Naive B cell (primary cell): ENCODE data around the gene SORCS2. TPM values are rescaled to one million over a fixed set of nuclear protein-coding genes. Genes with fewer than 3 reads are reported as not detected.

Source experiments
- ATAC-seq, 2 donors: fragments of 150-1000 bp; cut with Tn5 transposase; 2 replicates each; pipeline ENCODE4 v1.10.0; 2021; ENCODE audit warnings: low read depth in 2 of 2, mild to moderate bottlenecking in 2 of 2, moderate library complexity in 2 of 2
- DNase-seq: peaks from one replicate; pipeline ENCODE4 v3.0.0; 2022
- H3K27ac Mint-ChIP-seq, 6 donors: one replicate each; pipeline ENCODE4 v1.8.0; 2020 to 2022; ENCODE audit warnings: mild to moderate bottlenecking in 6 of 6, mixed read lengths in 6 of 6, moderate library complexity in 5 of 6, inconsistent platforms in 2 of 6
- H3K27me3 Mint-ChIP-seq, 3 donors: one replicate each; pipeline ENCODE4 v1.8.0; 2021 to 2022; ENCODE audit warnings: mixed read lengths in 3 of 3, mild to moderate bottlenecking in 1 of 3
- H3K36me3 Mint-ChIP-seq, 2 donors: one replicate each; pipeline ENCODE4 v1.8.0; 2020 to 2022; ENCODE audit warnings: mixed read lengths in 2 of 2, inconsistent platforms in 1 of 2, mild to moderate bottlenecking in 1 of 2
- H3K4me1 Mint-ChIP-seq, 3 donors: one replicate each; pipeline ENCODE4 v1.8.0; 2020 to 2022; ENCODE audit warnings: mixed read lengths in 3 of 3, inconsistent platforms in 1 of 3, mild to moderate bottlenecking in 1 of 3, moderate library complexity in 1 of 3
- H3K4me3 Mint-ChIP-seq, 8 donors: one replicate each; pipeline ENCODE4 v1.8.0; 2020 to 2022; ENCODE audit warnings: mild to moderate bottlenecking in 8 of 8, mixed read lengths in 8 of 8, moderate library complexity in 8 of 8, inconsistent platforms in 2 of 8
- H3K9me3 Mint-ChIP-seq, 7 donors: one replicate each; pipeline ENCODE4 v1.8.0; 2020 to 2022; ENCODE audit warnings: mixed read lengths in 7 of 7, mild to moderate bottlenecking in 5 of 7, inconsistent platforms in 2 of 7, moderate library complexity in 1 of 7
- polyA plus RNA-seq, 6 donors: library from polyadenylated mRNA; unstranded; fragments of 300-500 nt; fragmentation: Illumina TruSeq; gene quantifications; one replicate each; pipeline ENCODE4 v1.2.3, GENCODE V29; 2021; ENCODE audit warnings: low read depth in 6 of 6

Gene SORCS2
- polyA plus RNA-seq, 6 donors from 2014 or later: not detected

DNA sequence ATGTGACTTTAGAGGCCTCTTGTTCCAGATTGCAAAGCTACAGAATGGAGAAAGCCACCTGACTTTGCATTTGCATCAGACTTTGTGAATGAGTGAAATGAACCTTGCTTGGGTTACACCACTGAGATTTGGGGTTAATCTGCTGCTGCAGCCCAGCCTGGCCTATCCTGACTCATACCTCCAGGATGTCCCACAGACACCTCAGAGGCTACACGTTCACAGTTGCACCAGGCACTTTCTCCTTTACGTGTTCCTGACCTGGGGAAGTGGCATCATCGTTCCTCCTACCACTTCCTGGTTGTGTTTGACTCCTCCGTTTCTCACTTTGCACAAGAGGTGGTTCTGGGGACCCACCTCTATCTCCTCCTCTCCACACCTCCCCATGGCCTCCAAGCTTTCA, 9.2 kb upstream of the SORCS2 start:
- Mint-ChIP-seq H3K27ac (no peak overlapping the region), H3K36me3 (peaks cover 6 to 9% of the 10 kb centered on the region in 2 donors), H3K9me3 (peaks cover 7 to 17% (median 16%) of the 10 kb centered on the region in 7 donors), H3K4me1 (peaks cover 0 to 4% (median 0%) of the 10 kb centered on the region in 3 donors), H3K4me3 (no peak overlapping the region), H3K27me3 (peaks cover 14 to 39% (median 17%) of the 10 kb centered on the region in 3 donors)
- no peak for DNase-seq
- no peak for ATAC-seq

DNA sequence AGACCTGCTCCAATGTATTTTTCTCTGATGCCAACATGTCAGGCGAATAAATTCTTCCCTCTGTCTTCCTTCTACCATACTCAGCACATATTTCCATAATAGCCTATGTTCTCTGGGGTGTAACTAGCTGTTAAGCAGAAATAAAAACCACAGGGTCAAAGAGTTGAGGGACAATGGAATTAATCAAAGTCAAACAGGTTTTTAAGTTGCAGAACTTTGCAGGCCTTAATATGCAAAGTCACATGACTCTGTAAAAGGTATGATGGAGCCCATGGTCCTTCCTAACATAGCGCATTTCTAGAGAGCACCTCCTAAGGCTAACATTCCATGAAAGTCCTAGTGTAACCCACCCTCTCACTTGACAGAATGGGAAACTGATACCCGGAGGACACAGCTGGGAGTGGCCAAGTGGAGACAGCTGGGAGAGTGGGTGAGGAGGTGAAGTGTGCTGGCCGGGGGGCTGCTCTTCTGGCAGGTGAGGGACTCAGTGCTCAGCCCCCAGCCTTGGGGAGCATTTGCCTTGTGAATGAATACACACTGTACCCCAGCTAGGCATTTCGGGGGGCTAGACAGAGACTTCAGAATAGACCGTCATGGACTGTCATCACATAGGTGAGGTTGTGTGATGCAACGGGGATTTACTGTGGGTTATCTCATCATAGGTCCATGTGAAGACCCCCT, 8.4 kb upstream of the SORCS2 start:
- peaks cover 6 to 9% of the 10 kb centered on the region in 2 donors for H3K36me3 Mint-ChIP-seq
- peak overlapping the region in 1 of 6 donors; percentile 6 for H3K27ac Mint-ChIP-seq
- peaks cover 7 to 17% (median 14%) of the 10 kb centered on the region in 7 donors for H3K9me3 Mint-ChIP-seq
- peaks cover 19 to 47% (median 21%) of the 10 kb centered on the region in 3 donors for H3K27me3 Mint-ChIP-seq
- peaks cover 0 to 5% (median 0%) of the 10 kb centered on the region in 3 donors for H3K4me1 Mint-ChIP-seq
- ATAC-seq (no peak), DNase-seq (no peak)
- no peak overlapping the region for H3K4me3 Mint-ChIP-seq

DNA sequence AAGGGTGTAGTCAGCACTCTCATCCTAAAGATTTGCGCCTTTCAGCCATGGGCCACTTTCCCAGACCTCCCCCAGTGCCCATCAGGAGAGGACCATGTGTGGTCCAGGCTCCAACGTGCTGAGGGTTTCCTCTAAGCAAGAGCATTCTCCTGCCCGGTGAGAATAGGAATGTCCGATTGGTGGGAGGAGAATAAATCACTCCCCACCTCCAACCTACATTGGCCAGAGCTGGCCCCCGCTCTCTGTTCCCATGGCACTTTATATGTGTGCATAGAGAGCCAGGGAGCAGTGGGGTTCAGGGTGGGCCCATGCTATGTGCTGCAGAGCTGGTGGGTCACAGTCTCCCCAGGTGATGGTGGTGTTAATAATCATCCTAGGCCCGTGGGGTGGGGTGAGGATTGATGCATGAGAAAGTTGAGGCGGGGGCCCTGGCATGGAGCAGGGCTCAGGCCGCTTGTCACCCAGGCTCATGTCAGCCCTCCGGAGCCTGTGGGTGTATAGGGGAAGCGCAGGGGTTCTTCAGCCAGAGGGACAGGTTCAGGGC, 6.8 kb upstream of the SORCS2 start:
- H3K4me3 Mint-ChIP-seq: no peak overlapping the region
- no peak overlapping the region for H3K27ac Mint-ChIP-seq
- ATAC-seq (no peak), DNase-seq (no peak)
- peaks cover 0 to 9% (median 0%) of the 10 kb centered on the region in 3 donors for H3K4me1 Mint-ChIP-seq
- peaks cover 26 to 63% (median 36%) of the 10 kb centered on the region in 3 donors for H3K27me3 Mint-ChIP-seq
- H3K9me3 Mint-ChIP-seq: peaks cover 0 to 11% (median 3%) of the 10 kb centered on the region in 7 donors
- H3K36me3 Mint-ChIP-seq: no peaks in the 10 kb centered on the region

DNA sequence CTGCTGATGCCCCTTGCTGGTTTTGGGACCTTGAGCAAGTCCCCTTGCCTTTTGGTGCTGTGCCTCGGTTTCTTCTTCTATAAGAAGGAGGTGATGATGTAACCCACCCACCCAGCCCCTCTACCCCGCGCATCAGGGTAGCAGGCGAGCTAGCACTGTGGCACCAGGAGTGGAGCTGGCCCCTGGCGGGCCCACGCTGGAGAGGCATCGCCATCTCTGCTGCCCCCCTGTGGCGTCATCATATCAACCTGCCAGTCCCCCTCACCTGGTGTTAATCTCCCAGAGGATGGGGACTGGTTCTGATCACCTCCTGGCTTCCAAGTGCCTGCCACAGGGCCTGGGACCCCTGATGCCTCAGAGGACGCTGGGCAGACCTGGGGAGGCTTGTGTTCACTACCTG, 6.3 kb upstream of the SORCS2 start:
- DNase-seq: no peak
- peaks cover 0 to 11% (median 3%) of the 10 kb centered on the region in 7 donors for H3K9me3 Mint-ChIP-seq
- H3K4me3 Mint-ChIP-seq: no peak overlapping the region
- ATAC-seq: no peak
- peaks cover 26 to 66% (median 41%) of the 10 kb centered on the region in 3 donors for H3K27me3 Mint-ChIP-seq
- no peaks in the 10 kb centered on the region for H3K36me3 Mint-ChIP-seq
- peaks cover 0 to 9% (median 0%) of the 10 kb centered on the region in 3 donors for H3K4me1 Mint-ChIP-seq
- no peak overlapping the region for H3K27ac Mint-ChIP-seq

DNA sequence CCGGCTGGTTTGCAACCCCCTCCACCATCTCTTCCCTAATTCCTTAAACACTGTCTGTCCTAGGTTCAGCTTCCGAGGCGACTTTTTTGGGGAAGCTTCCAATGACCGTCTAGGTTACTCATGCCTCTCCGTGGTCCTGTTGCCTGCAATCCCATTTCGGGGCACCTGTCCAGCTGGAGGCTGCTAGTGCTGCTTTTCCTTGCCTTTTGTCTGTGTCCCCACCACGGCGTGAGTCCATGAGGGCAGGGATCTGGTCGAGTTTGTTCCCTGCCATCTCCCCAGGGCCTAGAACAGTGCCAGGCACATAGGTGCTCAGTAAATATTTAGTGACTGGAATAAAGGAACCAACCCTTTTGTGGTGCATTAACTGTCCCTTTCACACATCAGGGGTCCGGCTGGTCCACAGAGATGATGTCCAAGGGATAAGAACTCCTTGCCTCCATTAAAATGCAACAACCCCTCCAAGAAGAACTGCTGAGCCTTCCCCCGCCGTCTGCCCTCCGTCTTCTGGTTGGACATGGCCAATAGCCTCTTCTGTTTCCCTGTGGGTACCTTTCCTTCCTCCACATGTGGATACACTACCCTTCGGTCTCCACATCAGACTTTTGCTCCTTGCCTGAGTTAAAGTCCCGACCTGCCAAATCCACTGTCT, 5.7 kb upstream of the SORCS2 start:
- Mint-ChIP-seq H3K9me3 (peaks cover 0 to 11% (median 1%) of the 10 kb centered on the region in 7 donors), H3K4me3 (no peak overlapping the region), H3K27ac (peak overlapping the region in 1 of 6 donors; percentile 10), H3K27me3 (peaks cover 26 to 62% (median 46%) of the 10 kb centered on the region in 3 donors), H3K36me3 (no peaks in the 10 kb centered on the region), H3K4me1 (peaks cover 0 to 9% (median 0%) of the 10 kb centered on the region in 3 donors)
- no peak for ATAC-seq
- no peak for DNase-seq

DNA sequence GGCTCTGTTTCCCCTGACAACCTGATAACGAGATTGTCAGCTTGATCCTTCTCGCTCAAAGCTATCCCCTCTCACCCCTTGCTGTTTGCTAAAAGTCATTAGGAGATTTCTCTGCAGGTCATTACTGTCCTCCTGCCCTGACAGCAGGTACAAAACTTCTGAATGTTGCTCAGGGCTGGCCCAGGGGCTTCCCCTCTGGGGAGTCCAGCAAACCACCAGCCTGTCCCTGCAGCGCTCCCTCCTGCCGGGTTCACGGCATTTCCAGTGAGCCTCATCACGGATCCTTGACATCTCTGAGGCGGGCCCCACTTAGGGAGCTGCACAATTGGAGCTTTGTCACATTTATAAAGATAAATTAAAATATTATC, 5.2 kb upstream of the SORCS2 start:
- peaks cover 0 to 11% (median 0%) of the 10 kb centered on the region in 7 donors for H3K9me3 Mint-ChIP-seq
- H3K27ac Mint-ChIP-seq: no peak overlapping the region
- no peaks in the 10 kb centered on the region for H3K36me3 Mint-ChIP-seq
- ATAC-seq (no peak), DNase-seq (no peak)
- H3K4me3 Mint-ChIP-seq: no peak overlapping the region
- H3K4me1 Mint-ChIP-seq: peaks cover 0 to 9% (median 1%) of the 10 kb centered on the region in 3 donors
- peaks cover 26 to 63% (median 51%) of the 10 kb centered on the region in 3 donors for H3K27me3 Mint-ChIP-seq

DNA sequence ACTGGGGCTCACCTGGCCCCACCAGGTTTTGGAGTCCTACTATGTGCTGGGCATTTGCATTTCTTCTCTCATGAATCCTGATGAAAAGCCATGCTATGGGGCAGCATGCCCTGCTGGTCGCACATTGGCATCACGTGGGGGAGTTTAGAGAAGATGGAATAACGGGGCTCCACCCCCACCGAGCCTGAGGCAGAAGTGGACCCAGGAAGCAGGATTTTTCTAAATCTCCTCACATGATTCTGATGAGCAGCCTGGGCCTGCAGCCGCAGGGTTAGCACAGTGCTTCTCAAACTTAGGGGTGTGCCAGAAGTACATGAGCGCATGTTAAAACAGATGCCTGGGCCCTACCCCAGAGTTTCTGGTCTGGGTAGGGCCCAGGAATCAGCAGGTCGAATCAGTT, 4.6 kb upstream of the SORCS2 start:
- no peaks in the 10 kb centered on the region for H3K36me3 Mint-ChIP-seq

DNA sequence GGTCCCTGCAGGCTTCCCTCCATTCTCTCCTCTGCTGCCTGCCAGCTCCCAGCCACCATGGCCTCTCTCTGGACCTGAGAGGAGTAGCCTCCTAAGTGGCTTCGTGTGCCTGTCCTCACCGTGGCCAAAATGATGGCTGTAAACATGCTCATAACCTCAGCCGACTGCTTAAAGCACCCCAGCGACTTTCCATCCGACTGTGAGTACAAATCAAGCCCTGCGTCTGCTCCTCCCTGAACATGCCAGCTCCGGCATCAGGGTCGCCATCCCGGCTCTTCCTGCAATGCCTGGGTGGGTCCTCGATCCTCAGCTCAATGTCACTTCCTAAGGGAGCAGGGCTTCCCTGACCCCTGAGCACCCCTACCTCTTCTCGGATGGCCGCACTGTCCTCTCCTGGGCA, 3.3 kb upstream of the SORCS2 start:
- no peaks in the 10 kb centered on the region for H3K9me3 Mint-ChIP-seq
- H3K36me3 Mint-ChIP-seq: no peaks in the 10 kb centered on the region
- no peak overlapping the region for H3K27ac Mint-ChIP-seq
- no peak for DNase-seq
- no peak overlapping the region for H3K4me3 Mint-ChIP-seq
- peaks cover 20 to 63% (median 52%) of the 10 kb centered on the region in 3 donors for H3K27me3 Mint-ChIP-seq
- ATAC-seq: no peak
- peaks cover 0 to 5% (median 2%) of the 10 kb centered on the region in 3 donors for H3K4me1 Mint-ChIP-seq

More for the DNA sequence above, 4.6 kb upstream of the SORCS2 start:
- H3K27me3 Mint-ChIP-seq: peaks cover 26 to 64% (median 53%) of the 10 kb centered on the region in 3 donors
- no peak for DNase-seq
- H3K27ac Mint-ChIP-seq: peak overlapping the region in 1 of 6 donors; percentile 61
- peaks cover 0 to 9% (median 1%) of the 10 kb centered on the region in 3 donors for H3K4me1 Mint-ChIP-seq
- H3K9me3 Mint-ChIP-seq: peaks cover 0 to 11% (median 0%) of the 10 kb centered on the region in 7 donors
- no peak for ATAC-seq
- no peak overlapping the region for H3K4me3 Mint-ChIP-seq

DNA sequence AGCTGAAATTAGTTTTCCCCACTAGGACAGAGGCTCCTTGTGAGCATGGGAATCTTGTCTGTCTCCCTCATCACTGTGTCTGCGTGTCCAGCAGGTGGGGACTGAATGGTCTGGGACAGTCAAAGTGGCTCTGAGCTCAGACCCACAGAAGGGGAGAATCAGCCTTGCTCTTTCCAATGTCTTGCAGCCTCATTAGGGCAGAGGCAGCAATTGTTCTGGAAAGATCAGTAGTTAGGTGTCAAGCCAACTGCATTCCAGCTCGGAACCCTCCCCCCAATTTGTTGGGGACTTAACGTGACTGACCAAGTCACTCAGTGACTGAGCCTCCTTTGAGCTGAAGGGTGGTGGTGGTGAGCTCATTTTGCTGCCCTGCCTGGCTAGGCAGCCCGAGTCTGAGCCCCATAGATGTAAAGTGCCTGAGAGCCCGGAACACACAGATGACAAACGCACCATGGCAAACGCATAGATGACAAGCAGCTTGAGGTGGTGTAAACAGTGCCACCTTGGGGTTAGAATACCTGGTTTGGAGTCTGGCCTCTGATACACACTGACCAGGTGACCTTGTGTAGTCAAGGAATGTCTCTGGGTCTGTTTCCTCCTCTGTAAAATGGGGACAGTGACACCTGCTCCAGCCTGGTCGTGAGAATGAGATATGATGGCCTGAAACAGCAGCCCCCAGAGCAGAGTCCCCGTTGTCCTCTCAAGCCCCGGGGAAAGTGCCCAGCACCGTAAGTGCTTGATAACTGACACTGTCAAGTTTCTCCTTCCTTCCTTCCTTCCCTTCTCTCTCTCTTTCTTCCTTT, 2.7 kb upstream of the SORCS2 start:
- H3K4me1 Mint-ChIP-seq: peaks cover 0 to 5% (median 5%) of the 10 kb centered on the region in 3 donors
- no peak overlapping the region for H3K27ac Mint-ChIP-seq
- H3K36me3 Mint-ChIP-seq: no peaks in the 10 kb centered on the region
- ATAC-seq (no peak), DNase-seq (no peak)
- no peak overlapping the region for H3K4me3 Mint-ChIP-seq
- H3K27me3 Mint-ChIP-seq: peaks cover 20 to 69% (median 58%) of the 10 kb centered on the region in 3 donors
- no peaks in the 10 kb centered on the region for H3K9me3 Mint-ChIP-seq

DNA sequence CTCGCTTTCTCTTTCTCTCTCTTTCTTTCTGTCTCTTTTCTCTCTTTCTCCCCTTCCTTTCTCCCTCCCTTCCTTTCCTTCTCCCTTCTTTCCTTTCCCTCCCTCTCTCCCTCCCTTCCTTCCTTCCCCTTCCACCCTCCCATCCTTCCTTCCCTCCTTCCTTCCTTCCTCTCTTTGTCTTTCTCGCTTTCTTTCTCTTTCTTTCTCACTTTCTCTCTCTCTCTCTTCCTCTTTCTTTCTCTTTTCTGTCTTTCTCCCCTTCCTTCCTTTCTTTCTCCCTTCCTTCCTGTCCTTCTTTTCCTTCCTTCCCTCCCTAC, 2.1 kb upstream of the SORCS2 start:
- peak overlapping the region in 1 of 8 donors; percentile 19 for H3K4me3 Mint-ChIP-seq
- no peak overlapping the region for H3K27ac Mint-ChIP-seq
- no peaks in the 10 kb centered on the region for H3K36me3 Mint-ChIP-seq
- H3K9me3 Mint-ChIP-seq: no peaks in the 10 kb centered on the region
- DNase-seq (no peak), ATAC-seq (no peak)
- peaks cover 23 to 75% (median 63%) of the 10 kb centered on the region in 3 donors for H3K27me3 Mint-ChIP-seq
- peaks cover 0 to 5% (median 5%) of the 10 kb centered on the region in 3 donors for H3K4me1 Mint-ChIP-seq

DNA sequence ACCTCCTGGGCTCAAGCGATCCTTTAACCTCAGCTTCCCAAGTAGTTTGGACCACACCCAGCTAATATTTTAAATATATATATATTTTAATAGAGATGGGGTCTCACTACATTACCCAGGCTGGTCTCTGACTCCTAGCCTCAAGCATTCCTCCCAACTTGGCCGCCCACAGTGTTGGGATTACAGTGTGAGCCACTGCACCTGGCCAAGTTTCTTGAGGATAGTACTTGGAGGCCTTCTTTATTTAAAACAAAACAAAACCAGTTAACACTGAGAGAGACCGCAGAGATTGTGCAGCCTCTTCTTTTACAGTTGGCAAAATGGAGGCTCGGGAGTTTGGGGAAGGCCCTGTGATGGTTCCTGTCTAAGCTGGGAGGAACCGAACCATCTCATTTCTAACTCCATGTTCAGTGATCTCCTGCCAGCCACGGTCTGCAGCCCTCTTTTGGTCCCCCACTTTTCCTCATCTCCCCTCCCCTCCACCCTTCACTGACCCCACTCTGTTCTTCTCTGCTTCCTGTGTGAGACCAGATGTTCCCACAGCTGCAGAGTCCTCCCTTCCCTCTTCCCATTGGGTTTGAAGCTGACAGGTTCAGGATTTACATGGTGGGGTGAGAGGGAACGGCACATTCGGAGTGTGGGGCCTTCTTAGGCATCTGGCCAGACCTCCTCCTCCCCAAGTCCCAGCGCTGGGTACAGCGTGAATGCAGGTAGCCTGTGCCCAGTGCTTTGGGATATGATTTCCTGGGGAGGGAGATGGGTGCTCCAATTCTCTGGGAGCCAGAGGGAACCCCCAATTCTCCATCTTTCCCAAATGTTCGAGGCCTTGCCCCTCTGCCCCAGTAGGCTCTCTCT, 1.4 kb upstream of the SORCS2 start:
- ATAC-seq: no peak
- H3K27me3 Mint-ChIP-seq: peaks cover 29 to 78% (median 68%) of the 10 kb centered on the region in 3 donors
- no peak overlapping the region for H3K4me3 Mint-ChIP-seq
- no peaks in the 10 kb centered on the region for H3K9me3 Mint-ChIP-seq
- DNase-seq: no peak
- peaks cover 0 to 5% (median 5%) of the 10 kb centered on the region in 3 donors for H3K4me1 Mint-ChIP-seq
- H3K27ac Mint-ChIP-seq: no peak overlapping the region
- H3K36me3 Mint-ChIP-seq: no peaks in the 10 kb centered on the region

DNA sequence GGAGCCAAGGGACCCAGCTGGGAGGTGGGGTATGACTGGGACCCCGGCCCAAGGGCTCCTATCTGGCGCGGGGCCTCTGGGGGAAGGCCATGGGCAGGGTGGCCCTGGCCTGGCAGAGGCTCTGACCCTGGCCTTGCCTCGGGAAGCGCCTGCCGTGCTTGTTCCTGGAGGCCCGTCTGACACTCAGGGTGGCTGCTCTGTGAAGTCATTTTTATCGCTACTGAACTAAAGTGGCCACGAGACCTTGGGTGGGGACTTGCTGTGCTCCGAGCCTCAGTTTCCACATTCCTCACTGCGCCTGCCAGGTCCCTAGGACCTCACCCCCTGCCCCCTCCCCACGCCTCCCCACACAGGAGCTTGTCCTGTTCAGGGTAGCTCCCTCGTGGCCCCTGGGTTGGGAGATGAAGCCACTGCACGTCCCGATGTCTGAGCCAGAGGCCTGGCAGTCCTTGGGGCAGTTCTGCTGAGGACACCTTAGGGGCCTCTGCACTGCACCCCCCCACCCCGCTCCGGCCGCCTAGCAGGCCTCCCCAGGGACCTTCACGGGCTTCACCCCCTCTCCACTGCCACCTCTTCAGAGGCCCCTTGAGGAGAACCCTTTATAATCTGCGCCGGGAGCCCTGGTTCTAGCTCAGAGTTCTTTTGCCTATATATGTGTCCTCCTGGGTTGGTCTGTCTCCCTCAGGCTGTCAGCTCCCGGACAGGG, 639 bp upstream of the SORCS2 start:
- DNase-seq (no peak), ATAC-seq (no peak)
- Mint-ChIP-seq H3K4me1 (peaks cover 0 to 5% (median 5%) of the 10 kb centered on the region in 3 donors), H3K27me3 (peaks cover 37 to 78% (median 70%) of the 10 kb centered on the region in 3 donors), H3K36me3 (no peaks in the 10 kb centered on the region), H3K27ac (no peak overlapping the region), H3K4me3 (peak overlapping the region in 6 of 8 donors; percentile 25 to 58 (median 44)), H3K9me3 (no peaks in the 10 kb centered on the region)
